Measurements from ENCODE around the gene C19orf67.

DNA sequence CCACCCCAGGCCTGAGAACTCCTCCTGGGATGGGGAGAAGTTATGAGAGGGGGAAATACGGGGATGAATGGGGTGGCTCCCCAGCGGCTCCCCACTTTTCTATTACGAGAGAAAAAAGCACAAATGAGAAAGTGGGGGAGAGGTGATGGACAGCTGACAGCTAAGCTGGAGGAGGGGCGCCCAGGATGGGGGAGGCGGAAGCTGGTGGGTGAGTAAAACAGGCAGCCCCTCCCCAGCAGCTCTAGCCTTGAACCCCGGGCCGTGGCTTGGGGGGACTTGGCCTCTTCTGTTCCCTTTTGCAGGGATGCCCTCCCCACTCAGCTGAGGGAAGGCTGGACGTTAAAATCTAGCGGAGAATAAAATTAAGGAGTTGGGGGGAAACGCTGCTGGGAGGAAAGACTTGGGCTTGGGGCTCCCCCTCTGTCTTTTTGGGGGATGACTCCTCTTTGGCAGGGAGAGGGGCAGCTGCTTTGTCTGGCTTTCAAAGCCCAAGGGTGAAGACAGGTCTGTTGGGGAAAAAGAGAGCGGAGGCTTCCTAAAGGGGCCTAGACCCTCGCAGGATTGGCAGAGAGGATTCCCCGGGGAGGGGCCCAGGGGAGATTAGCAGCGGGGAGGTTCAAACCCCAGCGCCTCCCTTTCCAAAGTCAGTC is 6.4 kb upstream of the C19orf67 start:
- TF ChIP-seq, protein P1, sequence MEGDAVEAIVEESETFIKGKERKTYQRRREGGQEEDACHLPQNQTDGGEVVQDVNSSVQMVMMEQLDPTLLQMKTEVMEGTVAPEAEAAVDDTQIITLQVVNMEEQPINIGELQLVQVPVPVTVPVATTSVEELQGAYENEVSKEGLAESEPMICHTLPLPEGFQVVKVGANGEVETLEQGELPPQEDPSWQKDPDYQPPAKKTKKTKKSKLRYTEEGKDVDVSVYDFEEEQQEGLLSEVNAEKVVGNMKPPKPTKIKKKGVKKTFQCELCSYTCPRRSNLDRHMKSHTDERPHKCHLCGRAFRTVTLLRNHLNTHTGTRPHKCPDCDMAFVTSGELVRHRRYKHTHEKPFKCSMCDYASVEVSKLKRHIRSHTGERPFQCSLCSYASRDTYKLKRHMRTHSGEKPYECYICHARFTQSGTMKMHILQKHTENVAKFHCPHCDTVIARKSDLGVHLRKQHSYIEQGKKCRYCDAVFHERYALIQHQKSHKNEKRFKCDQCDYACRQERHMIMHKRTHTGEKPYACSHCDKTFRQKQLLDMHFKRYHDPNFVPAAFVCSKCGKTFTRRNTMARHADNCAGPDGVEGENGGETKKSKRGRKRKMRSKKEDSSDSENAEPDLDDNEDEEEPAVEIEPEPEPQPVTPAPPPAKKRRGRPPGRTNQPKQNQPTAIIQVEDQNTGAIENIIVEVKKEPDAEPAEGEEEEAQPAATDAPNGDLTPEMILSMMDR (IDR thresholded peaks at IDR 0.05 in 8 of 11, conservative IDR thresholded peaks at IDR 0.05 in 3 of 11): no peak
- TF ChIP-seq POLR2AphosphoS5 (IDR thresholded peaks at IDR 0.05): no peak

Data from spleen (tissue), 7 donors.